ENCODE measurements around the gene NEK6. TPM values are rescaled to one million over a fixed set of nuclear protein-coding genes. Genes with fewer than 3 reads are reported as not detected.
A peak's percentile ranks its signal among the peaks of the same experiment; 100 is the strongest.
"Not testable (repeated sequence)": the region's sequence is repeated elsewhere in the genome, so short reads cannot be mapped to it uniquely, and the experiment has no call there.

Gene NEK6
- total and polyA plus RNA-seq, 7 experiments from 2014 or later: 0.43 to 32.8 (median 2.3) TPM

DNA sequence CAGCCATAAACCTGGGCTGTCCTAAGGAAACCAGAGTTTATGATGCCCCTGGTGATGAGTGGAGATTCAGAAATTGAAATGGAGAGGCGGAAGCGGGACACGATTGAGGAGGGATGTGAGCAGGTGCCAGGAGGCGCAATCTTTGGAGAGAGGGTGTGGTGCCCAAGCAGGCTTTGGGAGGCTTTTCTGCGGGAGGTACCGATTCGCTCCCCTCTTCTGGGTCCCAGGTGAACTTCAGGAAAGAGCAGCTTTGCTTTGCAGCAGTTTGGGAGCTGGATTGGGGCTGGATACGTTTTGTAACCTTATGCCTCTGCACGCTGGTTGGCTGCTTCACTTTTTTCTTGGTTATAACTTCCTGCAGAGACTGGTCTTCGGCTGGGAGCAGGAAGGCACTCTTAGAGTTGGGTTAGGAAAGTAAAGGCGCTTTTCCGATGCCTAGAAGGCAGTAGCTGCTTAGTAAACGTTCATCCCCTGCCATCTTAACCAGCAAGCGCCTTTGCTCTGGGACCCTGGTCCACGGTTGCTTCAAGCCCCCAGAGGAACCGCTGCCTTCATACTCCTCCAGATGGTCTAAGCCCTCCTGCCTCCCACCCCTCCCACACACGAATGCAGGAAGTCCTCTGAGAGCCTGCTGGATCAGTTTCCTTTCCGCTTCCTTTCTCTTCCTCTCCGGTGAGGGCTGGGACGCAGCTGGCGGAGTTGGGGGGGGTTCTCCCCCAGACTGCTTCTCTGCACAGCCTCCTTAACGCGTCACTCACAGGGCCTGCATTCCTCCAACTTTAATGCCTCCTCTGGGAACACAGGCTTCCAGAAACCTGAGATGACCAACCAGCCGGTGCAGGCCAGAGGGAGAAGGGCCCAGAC is 15.2 kb upstream of the NEK6 start:
- H3K27me3 ChIP-seq (ENCODE audit: control insufficient read depth in 2 of 2, insufficient read depth in 2 of 2, low read length in 2 of 2): no peaks in the 10 kb centered on the region
- Mint-ChIP-seq H3K4me1 (peaks cover 0 to 41% (median 9%) of the 10 kb centered on the region in 7 donors), H3K27ac (no peak overlapping the region), H3K4me3 (peak overlapping the region in 1 of 10 donors; percentile 13), H3K36me3 (peaks cover 0 to 2% (median 0%) of the 10 kb centered on the region in 5 donors), H3K9me3 (peaks cover 0 to 2% (median 0%) of the 10 kb centered on the region in 11 donors), H3K27me3 (peaks cover 10 to 16% (median 11%) of the 10 kb centered on the region in 5 donors)
- H3K4me3 ChIP-seq (ENCODE audit: low read length): no peak overlapping the region
- no peaks in the 10 kb centered on the region for H3K9me3 ChIP-seq (ENCODE audit: control insufficient read depth in 2 of 3, low read length in 3 of 3)
- CTCF ChIA-PET: no interaction called here
- ATAC-seq: no peak
- POLR2A ChIA-PET: no interaction called here
- no peak for DNase-seq
- H3K4me1 ChIP-seq (ENCODE audit: control insufficient read depth in 2 of 2, insufficient read depth in 2 of 2, low read length in 2 of 2): peaks cover 0 to 18% of the 10 kb centered on the region in 2 donors
- H3K27ac ChIP-seq (ENCODE audit: low read depth, low read length): no peak overlapping the region
- no peaks in the 10 kb centered on the region for H3K36me3 ChIP-seq (ENCODE audit: control insufficient read depth in 2 of 3, insufficient read depth in 3 of 3, low read length in 3 of 3)
- intact Hi-C loops (cut with micrococcal nuclease): no loop called here

DNA sequence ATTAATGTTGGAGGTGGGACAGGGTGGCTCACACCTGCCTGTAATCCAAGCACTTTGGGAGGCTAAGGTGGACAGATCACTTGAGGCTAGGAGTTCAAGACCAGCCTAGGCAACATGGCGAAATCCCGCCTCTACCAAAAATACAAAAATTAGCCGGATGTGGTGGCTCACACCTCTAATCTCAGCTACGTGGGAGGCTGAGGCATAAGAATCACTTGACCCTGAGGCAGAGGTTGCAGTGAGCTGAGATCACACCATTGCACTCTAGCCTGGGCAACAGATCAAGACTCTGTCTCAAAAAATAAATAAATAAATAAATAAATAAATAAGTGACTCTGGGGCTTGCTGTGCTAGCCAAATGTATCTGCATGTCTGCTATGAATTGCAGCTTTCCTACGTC is 10.4 kb upstream of the NEK6 start:
- H3K36me3 ChIP-seq (ENCODE audit: control insufficient read depth in 2 of 3, insufficient read depth in 3 of 3, low read length in 3 of 3); H3K9me3 ChIP-seq (ENCODE audit: control insufficient read depth in 2 of 3, low read length in 3 of 3); H3K4me3 Mint-ChIP-seq; H3K27ac Mint-ChIP-seq; H3K4me1 ChIP-seq (ENCODE audit: control insufficient read depth in 2 of 2, insufficient read depth in 2 of 2, low read length in 2 of 2); POLR2A ChIA-PET; ATAC-seq; H3K27ac ChIP-seq (ENCODE audit: low read depth, low read length); H3K36me3 Mint-ChIP-seq; H3K4me3 ChIP-seq (ENCODE audit: low read length); intact Hi-C loops (cut with micrococcal nuclease); CTCF ChIA-PET; H3K27me3 ChIP-seq (ENCODE audit: control insufficient read depth in 2 of 2, insufficient read depth in 2 of 2, low read length in 2 of 2); H3K9me3 Mint-ChIP-seq; H3K27me3 Mint-ChIP-seq; DNase-seq: not testable (repeated sequence)
- H3K4me1 Mint-ChIP-seq: peaks cover 0 to 18% (median 0%) of the 10 kb centered on the region in 7 donors

DNA sequence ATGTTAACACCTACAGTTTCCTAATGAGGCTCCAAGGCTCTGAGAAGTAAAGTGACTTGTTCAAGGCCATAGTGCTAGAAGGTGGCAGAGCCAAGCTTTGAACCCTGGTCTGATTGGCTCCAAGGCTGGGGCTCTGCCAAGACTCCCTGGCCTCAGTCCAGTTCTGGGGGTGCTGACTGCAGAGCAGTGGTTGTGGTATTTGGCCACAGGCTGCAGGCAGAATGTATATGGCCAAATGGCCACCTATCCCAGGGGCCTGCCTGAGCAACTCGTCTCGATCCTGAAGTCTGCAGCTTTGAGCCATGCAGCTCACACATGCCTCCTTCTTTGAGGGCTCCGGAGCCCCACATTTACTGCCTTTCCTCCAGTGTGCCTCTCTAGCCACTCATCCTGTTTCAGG is 9.7 kb upstream of the NEK6 start:
- POLR2A ChIA-PET: no interaction called here
- DNase-seq (no peak), ATAC-seq (no peak)
- peaks cover 0 to 5% (median 0%) of the 10 kb centered on the region in 5 donors for H3K27me3 Mint-ChIP-seq
- H3K4me1 Mint-ChIP-seq: peaks cover 0 to 11% (median 0%) of the 10 kb centered on the region in 7 donors
- Histone ChIP-seq H3K27ac (ENCODE audit: low read depth, low read length) (no peak overlapping the region), H3K36me3 (ENCODE audit: control insufficient read depth in 2 of 3, insufficient read depth in 3 of 3, low read length in 3 of 3) (no peaks in the 10 kb centered on the region), H3K27me3 (ENCODE audit: control insufficient read depth in 2 of 2, insufficient read depth in 2 of 2, low read length in 2 of 2) (no peaks in the 10 kb centered on the region), H3K4me1 (ENCODE audit: control insufficient read depth in 2 of 2, insufficient read depth in 2 of 2, low read length in 2 of 2) (no peaks in the 10 kb centered on the region), H3K9me3 (ENCODE audit: control insufficient read depth in 2 of 3, low read length in 3 of 3) (no peaks in the 10 kb centered on the region), H3K4me3 (ENCODE audit: low read length) (no peak overlapping the region)
- intact Hi-C loops (cut with micrococcal nuclease): no loop called here
- CTCF ChIA-PET: no interaction called here
- H3K9me3 Mint-ChIP-seq: peaks cover 0 to 2% (median 0%) of the 10 kb centered on the region in 11 donors
- H3K4me3 Mint-ChIP-seq: no peak overlapping the region
- H3K36me3 Mint-ChIP-seq: no peaks in the 10 kb centered on the region
- H3K27ac Mint-ChIP-seq: no peak overlapping the region

DNA sequence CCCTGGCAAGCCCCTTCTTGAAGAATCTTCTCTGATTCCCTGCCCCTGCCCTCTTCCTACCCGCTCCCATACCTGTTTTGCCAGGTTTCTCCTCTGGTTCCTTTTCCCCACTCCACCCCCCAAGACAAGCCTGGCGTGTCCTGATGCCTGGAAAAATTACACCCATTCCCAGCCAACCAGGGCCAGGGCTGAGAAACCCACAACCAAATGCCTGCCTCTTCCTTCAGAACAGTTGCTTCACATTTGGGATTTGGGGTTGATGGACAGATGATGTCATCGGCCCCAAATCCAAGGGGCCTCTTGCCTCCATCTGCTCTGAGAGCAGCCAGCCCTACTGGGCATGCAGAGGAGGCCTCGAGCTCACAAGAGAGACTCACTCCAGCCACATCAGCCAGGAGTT is 8.8 kb upstream of the NEK6 start:
- POLR2A ChIA-PET: no interaction called here
- Histone ChIP-seq H3K4me3 (ENCODE audit: low read length) (no peak overlapping the region), H3K4me1 (ENCODE audit: control insufficient read depth in 2 of 2, insufficient read depth in 2 of 2, low read length in 2 of 2) (no peaks in the 10 kb centered on the region), H3K36me3 (ENCODE audit: control insufficient read depth in 2 of 3, insufficient read depth in 3 of 3, low read length in 3 of 3) (no peaks in the 10 kb centered on the region), H3K27ac (ENCODE audit: low read depth, low read length) (no peak overlapping the region), H3K9me3 (ENCODE audit: control insufficient read depth in 2 of 3, low read length in 3 of 3) (no peaks in the 10 kb centered on the region), H3K27me3 (ENCODE audit: control insufficient read depth in 2 of 2, insufficient read depth in 2 of 2, low read length in 2 of 2) (no peaks in the 10 kb centered on the region)
- CTCF ChIA-PET: no interaction called here
- Mint-ChIP-seq H3K27ac (no peak overlapping the region), H3K36me3 (no peaks in the 10 kb centered on the region), H3K27me3 (peaks cover 0 to 2% (median 0%) of the 10 kb centered on the region in 5 donors), H3K9me3 (peaks cover 0 to 2% (median 0%) of the 10 kb centered on the region in 11 donors), H3K4me1 (peaks cover 0 to 11% (median 0%) of the 10 kb centered on the region in 7 donors), H3K4me3 (no peak overlapping the region)
- intact Hi-C loops (cut with micrococcal nuclease): no loop called here
- no peak for DNase-seq
- ATAC-seq: no peak

DNA sequence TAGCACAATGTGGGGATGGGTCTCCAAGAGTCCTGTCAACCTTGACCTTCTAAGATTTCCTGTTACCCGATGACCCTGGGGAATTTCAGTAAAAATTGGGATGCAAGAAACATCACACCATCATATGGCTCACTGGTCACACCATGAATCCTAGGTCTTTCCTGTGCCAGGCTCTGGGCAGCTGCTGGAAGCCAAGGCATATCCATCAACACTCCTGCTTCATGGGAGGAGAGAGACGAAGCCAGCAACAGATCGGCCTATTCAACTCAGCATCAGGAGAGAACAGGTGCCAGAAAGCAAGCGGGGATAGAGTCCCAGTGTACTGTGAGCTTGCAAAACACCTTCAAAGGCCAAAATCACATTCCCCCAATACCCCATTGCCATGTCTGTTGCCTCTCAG is 6.5 kb upstream of the NEK6 start:
- Mint-ChIP-seq H3K4me3 (no peak overlapping the region), H3K27me3 (peaks cover 0 to 3% (median 3%) of the 10 kb centered on the region in 5 donors), H3K27ac (no peak overlapping the region), H3K9me3 (peaks cover 0 to 2% (median 0%) of the 10 kb centered on the region in 11 donors), H3K36me3 (no peaks in the 10 kb centered on the region), H3K4me1 (peaks cover 0 to 24% (median 0%) of the 10 kb centered on the region in 7 donors)
- intact Hi-C loops (cut with micrococcal nuclease): no loop called here
- Histone ChIP-seq H3K9me3 (ENCODE audit: control insufficient read depth in 2 of 3, low read length in 3 of 3) (no peaks in the 10 kb centered on the region), H3K4me1 (ENCODE audit: control insufficient read depth in 2 of 2, insufficient read depth in 2 of 2, low read length in 2 of 2) (no peaks in the 10 kb centered on the region), H3K4me3 (ENCODE audit: low read length) (no peak overlapping the region), H3K27ac (ENCODE audit: low read depth, low read length) (no peak overlapping the region), H3K27me3 (ENCODE audit: control insufficient read depth in 2 of 2, insufficient read depth in 2 of 2, low read length in 2 of 2) (no peaks in the 10 kb centered on the region), H3K36me3 (ENCODE audit: control insufficient read depth in 2 of 3, insufficient read depth in 3 of 3, low read length in 3 of 3) (no peaks in the 10 kb centered on the region)
- CTCF ChIA-PET: no interaction called here
- ATAC-seq (no peak), DNase-seq (no peak)
- POLR2A ChIA-PET: no interaction called here

DNA sequence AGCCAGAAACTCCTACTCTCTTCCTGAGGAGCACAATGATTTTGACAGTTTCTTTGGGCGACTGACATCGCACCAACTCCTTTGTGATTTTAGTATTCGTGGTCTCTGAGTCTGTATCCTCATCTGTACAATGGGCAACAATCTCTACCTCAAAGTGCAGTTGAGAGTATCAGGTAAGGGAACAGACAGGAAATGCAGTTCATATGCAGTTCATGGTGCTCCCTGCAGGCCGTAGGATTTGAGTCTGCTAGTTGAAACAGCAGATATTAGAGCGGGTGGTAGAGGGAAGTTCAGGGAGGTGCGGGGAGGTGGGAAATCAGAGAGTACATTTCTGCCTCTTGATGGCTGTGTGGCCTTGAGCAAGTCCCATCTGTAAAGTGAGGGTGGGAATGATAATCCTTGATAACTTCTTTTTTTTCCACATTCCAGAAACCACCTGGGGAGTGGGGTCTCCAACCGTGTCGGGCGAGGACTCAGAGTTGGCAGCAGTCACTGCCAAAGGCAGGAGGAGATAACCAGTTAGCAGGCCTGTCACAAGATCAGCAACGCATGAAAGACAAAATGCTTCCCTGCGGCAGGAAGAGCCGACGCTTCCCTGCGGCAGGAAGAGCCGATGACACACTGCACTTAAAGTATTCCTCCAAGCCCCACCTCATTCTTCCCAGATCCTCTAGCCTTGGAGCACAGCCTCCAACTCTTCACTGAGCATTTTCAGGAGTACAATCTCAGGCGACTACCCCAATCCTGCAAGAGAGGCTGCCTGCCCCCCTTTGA is 6.0 kb upstream of the NEK6 start:
- POLR2A ChIA-PET: no interaction called here
- no peaks in the 10 kb centered on the region for H3K27me3 ChIP-seq (ENCODE audit: control insufficient read depth in 2 of 2, insufficient read depth in 2 of 2, low read length in 2 of 2)
- Mint-ChIP-seq H3K9me3 (peaks cover 0 to 2% (median 0%) of the 10 kb centered on the region in 11 donors), H3K27me3 (peaks cover 0 to 9% (median 7%) of the 10 kb centered on the region in 5 donors), H3K27ac (peak overlapping the region in 1 of 9 donors; percentile 10), H3K36me3 (no peaks in the 10 kb centered on the region), H3K4me3 (no peak overlapping the region), H3K4me1 (peaks cover 0 to 24% (median 0%) of the 10 kb centered on the region in 7 donors)
- H3K36me3 ChIP-seq (ENCODE audit: control insufficient read depth in 2 of 3, insufficient read depth in 3 of 3, low read length in 3 of 3): no peaks in the 10 kb centered on the region
- H3K4me1 ChIP-seq (ENCODE audit: control insufficient read depth in 2 of 2, insufficient read depth in 2 of 2, low read length in 2 of 2): no peaks in the 10 kb centered on the region
- ATAC-seq (no peak), DNase-seq (no peak)
- CTCF ChIA-PET: no interaction called here
- H3K9me3 ChIP-seq (ENCODE audit: control insufficient read depth in 2 of 3, low read length in 3 of 3): no peaks in the 10 kb centered on the region
- H3K27ac ChIP-seq (ENCODE audit: low read depth, low read length): no peak overlapping the region
- H3K4me3 ChIP-seq (ENCODE audit: low read length): no peak overlapping the region
- intact Hi-C loops (cut with micrococcal nuclease): no loop called here
